ENCODE results near the gene SPRY2.

SPRY2 gene

DNA sequence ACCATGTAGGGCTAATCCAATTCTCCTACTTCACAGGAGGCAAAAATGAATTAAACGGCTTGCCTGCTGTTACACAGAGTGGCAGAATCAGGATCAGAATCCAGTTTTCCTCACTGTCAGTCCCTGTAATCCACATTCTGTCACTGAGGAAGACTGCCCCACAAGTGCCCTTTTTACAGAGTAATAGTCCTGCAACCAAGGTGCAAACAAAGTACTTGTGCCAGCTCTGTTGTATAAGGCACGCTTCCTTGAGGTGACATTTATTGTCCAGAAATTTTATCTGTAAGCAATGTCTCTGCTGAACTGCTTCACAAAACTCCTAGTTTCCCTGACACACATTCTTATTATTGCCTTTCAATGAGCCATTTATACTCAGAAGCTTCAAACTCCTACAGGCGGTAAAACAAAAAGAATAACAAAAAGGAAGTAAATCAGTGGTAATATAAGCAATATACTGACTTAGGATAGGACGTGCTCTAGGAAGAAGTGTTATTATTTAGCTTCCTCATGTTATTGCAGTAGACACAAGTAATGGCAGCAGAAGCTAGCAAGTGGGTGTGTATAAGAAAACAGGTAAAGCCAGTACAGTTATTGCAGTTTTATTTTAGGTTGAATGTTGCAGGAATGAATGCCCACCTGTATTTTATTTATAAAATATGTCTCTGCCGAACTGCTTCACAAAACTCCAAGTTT, 28.8 kb downstream of the SPRY2 start:
- no peak for DNase-seq

DNA sequence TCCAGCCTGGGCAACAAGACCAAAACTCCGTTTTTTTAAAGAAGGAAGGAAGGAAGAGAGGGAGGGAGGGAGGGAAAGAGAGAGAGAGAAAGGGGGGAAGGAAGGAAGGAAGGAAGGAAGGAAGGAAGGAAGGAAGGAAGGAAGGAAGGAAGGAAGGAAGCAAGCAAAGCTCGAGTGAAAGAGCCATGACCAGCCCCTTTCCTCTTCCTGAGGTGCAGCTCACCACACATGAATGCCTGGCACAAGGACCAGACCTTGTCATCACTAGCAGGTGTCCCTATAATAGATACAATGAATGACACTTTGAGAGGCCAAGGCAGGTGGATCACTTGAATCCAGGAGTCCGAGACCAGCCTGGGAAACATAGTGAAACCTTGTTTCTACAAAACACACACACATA, 31.0 kb downstream of the SPRY2 start:
- DNase-seq = no peak

DNA sequence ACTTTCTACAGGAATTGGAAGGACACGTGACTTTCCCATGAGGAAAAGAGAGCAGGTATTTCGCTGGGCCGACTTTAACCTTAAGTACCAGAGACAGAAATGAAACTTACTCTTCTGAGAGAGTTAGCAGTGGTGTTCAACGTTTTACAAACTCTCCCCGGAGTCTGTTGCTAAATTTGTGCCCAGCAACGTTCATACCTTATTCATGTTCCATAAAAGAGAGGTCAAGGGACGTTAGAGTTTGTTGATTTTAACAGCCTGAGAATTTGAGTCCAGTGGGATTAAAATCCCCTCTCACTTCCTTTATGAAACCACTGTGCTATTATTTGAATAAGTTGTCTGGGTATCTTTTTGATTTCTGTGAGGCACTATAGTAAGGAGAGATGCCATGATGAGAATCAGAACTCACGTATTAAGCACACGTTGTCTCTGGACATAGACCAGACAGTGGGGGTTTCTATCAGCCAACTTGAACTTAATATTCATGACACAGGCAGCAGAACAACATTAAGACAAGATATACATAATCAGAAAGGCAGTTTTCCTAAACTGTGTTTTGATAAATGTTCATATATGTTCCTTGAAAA, 33.4 kb downstream of the SPRY2 start:
- no peak for DNase-seq

DNA sequence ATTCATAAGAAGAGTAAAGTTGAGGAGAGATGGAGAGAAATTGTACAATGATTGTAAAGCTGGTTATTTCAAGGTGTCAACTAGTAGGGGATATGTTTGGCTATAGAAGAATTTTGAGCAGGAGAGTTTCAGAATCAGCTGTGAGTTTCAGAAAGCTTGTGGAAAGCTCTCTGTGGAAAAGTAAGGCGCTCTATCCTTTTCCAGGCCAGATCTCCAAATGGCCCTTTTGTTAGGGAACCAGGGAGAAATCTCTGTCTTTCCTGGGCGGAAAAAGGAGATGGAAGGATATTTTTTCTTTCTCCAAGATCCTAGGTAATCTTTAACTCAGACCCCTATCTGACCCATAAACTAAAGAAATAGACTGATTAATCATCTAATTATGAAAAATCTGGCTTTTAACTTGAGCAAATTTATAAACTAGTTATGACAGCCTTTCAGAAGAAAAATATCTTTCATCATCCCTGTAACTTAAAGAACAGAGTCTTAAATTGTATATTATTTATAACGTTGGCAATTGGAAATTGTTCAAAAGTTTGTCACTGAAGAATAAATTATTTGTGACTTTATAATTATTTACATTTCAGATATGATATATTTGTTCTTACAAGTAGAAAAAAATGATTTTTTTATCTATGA, 34.5 kb downstream of the SPRY2 start:
- no peak for DNase-seq

DNA sequence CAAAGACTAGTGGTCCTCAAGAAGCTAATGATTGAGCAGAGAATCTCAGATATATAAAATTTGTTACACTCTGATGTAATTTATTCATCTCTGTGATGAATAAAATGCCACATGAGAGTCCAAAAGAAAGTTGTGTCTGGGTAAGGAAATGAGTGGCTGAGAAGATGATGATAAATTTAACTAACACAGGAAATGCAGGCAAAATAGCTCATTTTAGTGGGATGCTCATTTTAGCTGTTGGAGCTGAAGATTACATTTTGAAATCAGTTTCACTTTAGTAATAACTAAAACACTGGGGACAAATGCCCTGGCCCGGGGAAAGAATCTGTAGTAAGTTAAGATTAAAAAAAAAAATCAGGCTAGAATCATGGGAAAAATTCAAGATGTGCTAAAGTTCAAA, 35.2 kb downstream of the SPRY2 start:
- DNase-seq = no peak

DNA sequence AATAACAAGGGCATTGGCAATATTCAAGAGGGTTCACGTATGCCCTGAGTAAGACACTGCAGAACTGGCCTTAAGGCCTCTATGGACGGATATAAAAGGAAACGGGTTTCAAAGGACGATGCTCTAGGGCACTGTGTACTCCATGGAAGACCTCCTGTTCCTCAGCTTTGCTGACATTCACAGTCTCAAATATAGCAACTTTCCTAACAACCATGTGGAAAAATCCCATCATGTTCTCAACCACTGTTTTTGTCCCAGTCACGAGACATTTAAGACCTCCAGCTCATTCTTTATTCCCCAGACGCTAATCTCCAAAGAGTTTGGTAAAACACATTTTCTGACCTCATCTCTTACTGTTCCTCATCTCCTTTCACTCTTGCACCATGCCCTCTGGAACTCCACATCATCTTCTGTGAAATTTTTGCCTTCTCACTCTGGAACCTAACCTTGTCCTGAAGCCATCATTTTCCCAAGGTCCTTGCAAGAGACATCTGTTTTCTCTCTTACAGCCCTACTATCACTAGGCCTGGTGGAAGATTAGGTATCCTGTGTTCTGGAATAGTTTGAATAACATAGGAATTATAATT, 37.6 kb downstream of the SPRY2 start:
- no peak for DNase-seq

DNA sequence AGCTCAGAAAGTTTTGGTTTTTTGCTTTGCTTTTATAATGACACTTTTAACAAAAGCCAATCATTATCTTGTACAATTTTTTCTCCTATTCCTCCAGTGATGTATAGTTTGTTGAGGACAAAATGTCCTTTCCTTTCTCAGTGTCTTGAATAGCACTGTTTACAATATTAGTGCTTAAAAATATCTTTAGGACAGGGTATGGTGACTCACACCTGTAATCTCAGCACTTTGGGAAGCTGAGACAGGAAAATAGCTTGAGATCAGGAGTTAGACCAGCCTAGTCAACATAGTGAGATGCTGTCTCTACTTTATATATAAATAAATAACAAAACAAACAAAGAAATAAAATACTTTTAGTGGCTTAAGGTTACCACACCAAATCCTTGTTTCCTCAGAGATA, 41.9 kb downstream of the SPRY2 start:
- no peak for DNase-seq

DNA sequence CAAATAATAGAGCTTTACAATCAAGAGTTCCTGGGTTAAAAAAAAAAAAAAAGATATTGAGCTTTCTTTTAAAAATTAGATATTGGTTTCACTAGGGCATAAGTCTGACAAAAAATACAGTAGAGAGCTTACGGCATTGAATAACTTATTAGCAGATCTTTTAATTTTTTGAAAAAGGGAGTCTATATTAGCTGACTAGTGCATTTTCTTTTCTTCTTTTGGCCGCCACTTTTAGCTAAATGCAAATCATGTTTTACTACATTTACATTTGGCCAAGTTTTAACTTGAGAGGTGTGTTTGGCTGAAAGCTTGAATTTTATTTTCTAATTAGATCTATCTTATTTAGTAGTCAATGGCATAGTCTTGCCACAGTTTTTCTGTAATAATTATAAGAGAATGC, 43.4 kb downstream of the SPRY2 start:
- DNase-seq = no peak

DNA sequence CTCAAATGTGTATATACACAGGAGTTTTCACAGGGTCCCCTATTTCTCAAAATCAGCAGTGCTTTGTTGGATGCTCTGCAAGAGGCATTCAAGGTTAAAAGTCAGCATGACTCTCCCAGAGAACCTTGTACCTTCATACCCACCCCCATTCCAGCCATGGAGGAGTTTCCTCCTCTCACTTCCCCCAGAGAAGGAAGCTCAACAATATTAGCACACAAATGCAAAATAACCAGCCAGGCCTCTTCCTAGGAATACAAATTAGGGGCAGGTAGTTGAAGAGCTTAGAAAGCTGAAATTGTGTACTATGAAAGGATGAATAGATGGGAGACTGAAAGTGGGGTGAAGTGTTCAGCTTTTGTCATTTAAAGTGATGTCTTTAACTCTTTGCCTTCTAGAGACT, 43.8 kb downstream of the SPRY2 start:
- DNase-seq = no peak

DNA sequence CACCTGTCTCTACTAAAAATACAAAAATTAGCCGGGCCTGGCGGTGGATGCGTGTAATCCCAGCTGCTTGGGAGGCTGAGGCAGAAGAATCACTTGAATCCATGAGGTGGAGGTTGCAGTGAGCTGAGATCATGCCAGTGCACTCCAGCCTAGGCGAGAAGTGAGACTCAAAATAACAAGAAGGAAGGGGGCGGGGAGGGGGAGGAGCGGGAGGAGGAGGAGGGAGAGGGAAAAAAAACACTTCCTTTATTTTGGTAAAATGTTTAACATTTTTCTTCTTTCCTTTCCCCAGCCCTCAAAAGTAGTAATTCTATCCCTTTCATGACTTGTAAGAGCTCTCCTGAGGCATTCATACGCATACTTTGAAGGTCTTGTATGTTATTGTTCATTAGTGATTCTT, 44.3 kb downstream of the SPRY2 start:
- no peak for DNase-seq

DNA sequence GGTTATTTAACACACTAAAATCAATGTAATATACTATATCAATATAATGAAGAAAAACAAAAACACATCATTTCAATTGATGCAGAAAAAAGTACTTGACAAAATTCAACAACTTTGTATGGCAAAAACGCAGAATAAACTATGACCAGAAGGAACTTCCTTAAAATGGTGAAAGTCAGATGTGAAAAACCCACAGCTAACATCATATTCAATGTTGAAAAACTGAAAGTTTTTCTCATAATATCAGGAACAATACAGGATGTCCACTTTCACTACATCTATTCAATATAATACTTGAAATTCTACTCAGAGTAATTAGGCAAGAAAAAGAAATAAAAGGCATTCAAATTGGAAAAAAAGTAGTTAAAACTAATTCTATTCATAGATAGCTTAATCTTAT, 50.3 kb downstream of the SPRY2 start:
- no peak for DNase-seq
